GM06990 (cell line): ENCODE results near the gene TINAGL1.

Experiments used
- DNase-seq: peaks from one replicate; pipeline ENCODE4 v3.0.0-alpha.2; 2011; ENCODE audit not compliant: insufficient read length; ENCODE audit errors: extremely low read depth
- H3K27me3 ChIP-seq: replicated peaks from 2 replicates; pipeline ENCODE4 v1.6.0; 2011; ENCODE audit warnings: low read length; ENCODE audit not compliant: control insufficient read depth, insufficient read depth
- H3K36me3 ChIP-seq: 2 replicates; pipeline ENCODE4 v1.5.1; 2011; ENCODE audit warnings: low read length; ENCODE audit not compliant: control insufficient read depth, insufficient read depth
- H3K4me3 ChIP-seq: replicated peaks from 2 replicates; pipeline ENCODE4 v1.5.1; 2011; ENCODE audit warnings: low read depth, mild to moderate bottlenecking, control low read depth, low read length
- TF ChIP-seq, protein P1 (sequence below): IDR thresholded peaks from 2 replicates; pipeline ENCODE4 v1.5.1; 2011; ENCODE audit warnings: low read length, control low read depth, mild to moderate bottlenecking, inconsistent platforms; ENCODE audit not compliant: insufficient read depth, poor library complexity, severe bottlenecking

Gene TINAGL1

DNA sequence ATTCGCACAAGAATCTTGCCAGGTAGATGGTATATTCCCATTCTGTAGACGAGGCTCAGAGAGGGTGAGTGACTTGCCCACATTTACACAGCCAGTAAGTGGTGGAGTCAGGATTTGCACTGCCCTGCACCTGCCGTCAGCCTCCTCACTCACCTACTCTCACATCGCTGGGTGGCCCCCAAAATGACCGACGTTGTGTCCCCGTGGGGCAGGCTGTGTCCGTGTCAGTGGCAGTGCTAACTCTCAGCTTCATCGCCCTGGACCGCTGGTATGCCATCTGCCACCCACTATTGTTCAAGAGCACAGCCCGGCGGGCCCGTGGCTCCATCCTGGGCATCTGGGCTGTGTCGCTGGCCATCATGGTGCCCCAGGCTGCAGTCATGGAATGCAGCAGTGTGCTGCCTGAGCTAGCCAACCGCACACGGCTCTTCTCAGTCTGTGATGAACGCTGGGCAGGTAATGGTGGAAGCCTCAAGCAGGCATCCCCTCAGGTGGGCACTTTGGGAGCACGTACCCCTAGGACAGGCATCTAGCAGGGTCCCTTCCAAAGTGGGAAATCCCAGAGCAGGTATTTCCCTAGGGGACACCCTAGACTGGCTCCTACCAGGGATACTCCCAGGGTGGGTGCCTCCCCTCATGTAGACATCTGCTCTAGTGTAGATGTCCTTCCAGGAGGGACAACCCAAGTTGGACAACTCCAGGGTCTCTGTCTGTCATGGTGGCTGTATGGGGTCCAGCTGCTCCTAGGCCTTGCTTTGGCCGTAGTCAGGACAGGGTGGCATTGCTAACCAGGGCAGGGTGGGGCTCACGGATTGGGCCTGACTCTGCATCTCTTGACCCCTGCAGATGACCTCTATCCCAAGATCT, 44.5 kb downstream of the TINAGL1 start:
- no peaks in the 10 kb centered on the region; the same call in 1 of the 2 replicates for H3K27me3 ChIP-seq
- H3K36me3 ChIP-seq = no peaks in the 10 kb centered on the region
- no peak overlapping the region for H3K4me3 ChIP-seq
- no peak for DNase-seq
- TF ChIP-seq, protein P1, sequence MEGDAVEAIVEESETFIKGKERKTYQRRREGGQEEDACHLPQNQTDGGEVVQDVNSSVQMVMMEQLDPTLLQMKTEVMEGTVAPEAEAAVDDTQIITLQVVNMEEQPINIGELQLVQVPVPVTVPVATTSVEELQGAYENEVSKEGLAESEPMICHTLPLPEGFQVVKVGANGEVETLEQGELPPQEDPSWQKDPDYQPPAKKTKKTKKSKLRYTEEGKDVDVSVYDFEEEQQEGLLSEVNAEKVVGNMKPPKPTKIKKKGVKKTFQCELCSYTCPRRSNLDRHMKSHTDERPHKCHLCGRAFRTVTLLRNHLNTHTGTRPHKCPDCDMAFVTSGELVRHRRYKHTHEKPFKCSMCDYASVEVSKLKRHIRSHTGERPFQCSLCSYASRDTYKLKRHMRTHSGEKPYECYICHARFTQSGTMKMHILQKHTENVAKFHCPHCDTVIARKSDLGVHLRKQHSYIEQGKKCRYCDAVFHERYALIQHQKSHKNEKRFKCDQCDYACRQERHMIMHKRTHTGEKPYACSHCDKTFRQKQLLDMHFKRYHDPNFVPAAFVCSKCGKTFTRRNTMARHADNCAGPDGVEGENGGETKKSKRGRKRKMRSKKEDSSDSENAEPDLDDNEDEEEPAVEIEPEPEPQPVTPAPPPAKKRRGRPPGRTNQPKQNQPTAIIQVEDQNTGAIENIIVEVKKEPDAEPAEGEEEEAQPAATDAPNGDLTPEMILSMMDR = no peak

GRCh38 chr1:31621498-31621820, 45.1 kb downstream of the TINAGL1 start:
- no peak overlapping the region for H3K4me3 ChIP-seq
- TF ChIP-seq, protein P1 = no peak
- H3K27me3 ChIP-seq = no peaks in the 10 kb centered on the region; the same call in 1 of the 2 replicates
- H3K36me3 ChIP-seq = no peaks in the 10 kb centered on the region
- DNase-seq = no peak

- Histone ChIP-seq H3K27me3 (no peaks in the 10 kb centered on the region; the same call in 1 of the 2 replicates), H3K36me3 (peaks cover 1% of the 10 kb centered on the region), H3K4me3 (no peak overlapping the region)
- no peak for DNase-seq
- TF ChIP-seq, protein P1 = no peak
Measured at GRCh38 chr1:31621847-31622730, 45.8 kb downstream of the TINAGL1 start.

DNA sequence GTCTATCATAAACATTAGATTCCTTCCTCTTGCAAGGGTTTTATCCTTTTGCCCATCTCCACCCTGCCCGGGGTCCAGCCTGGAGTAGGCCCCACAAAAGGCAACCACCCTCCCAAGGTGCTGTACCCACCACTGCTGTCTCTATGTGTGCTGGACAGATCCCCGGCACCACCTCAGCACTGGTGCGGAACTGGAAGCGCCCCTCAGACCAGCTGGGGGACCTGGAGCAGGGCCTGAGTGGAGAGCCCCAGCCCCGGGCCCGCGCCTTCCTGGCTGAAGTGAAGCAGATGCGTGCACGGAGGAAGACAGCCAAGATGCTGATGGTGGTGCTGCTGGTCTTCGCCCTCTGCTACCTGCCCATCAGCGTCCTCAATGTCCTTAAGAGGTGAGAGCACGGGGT, 47.0 kb downstream of the TINAGL1 start:
- H3K27me3 ChIP-seq = no peaks in the 10 kb centered on the region
- no peak overlapping the region for H3K4me3 ChIP-seq
- peaks cover 9% of the 10 kb centered on the region for H3K36me3 ChIP-seq
- no peak for DNase-seq
- TF ChIP-seq, protein P1 = no peak

DNA sequence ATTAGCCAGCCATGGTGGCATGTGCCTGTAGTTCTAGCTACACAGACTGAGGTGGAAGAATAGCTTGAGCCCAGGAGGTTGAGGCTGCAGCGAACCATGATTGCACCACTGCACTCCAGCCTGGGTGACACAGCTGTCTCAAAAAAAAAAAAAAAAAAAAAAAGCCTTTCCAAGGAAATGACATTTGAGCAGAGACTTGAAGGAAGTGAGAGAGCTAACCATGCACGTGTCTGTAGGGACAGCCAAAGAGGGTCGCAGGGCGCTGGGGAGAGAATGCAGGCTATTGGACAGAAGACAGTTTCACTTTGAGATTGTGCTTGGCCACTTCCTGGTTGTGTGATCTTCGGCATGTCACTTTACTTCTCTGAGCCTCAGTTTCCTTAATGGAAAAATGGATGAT, 48.0 kb downstream of the TINAGL1 start:
- Histone ChIP-seq H3K27me3 (no peaks in the 10 kb centered on the region), H3K4me3 (no peak overlapping the region), H3K36me3 (peaks cover 13% of the 10 kb centered on the region)
- DNase-seq = no peak
- TF ChIP-seq, protein P1 = no peak
